ENCODE data around the gene FRRS1. TPM values are rescaled to one million over a fixed set of nuclear protein-coding genes. Genes with fewer than 3 reads are reported as not detected.

The FRRS1 gene
- total and polyA plus RNA-seq, 2 of the 4 experiments (the other 2 are of a cell fraction): 3.8 to 23.5 TPM

GRCh38 chr1:99781798-99782197, 15.4 kb upstream of the FRRS1 start:
- intact Hi-C loops (cut with micrococcal nuclease) (no loop called here), dilution Hi-C loops (cut with HindIII; ENCODE audit: low sequenced_read_pairs, unreplicated experiment) (no loop called here), in situ Hi-C loops (cut with MboI; ENCODE audit: low sequenced_read_pairs) (no loop called here)
- Histone ChIP-seq H4K20me1 (ENCODE audit: insufficient read depth, low read length) (no peaks in the 10 kb centered on the region), H3K18ac (ENCODE audit: low read depth, low read length) (no peak overlapping the region), H2AFZ (replicated peaks; ENCODE audit: low read length, poor library complexity) (no peak overlapping the region), H3K4me1 (ENCODE audit: control insufficient read depth, insufficient read depth, low read length) (no peaks in the 10 kb centered on the region), H2BK15ac (ENCODE audit: low read depth, low read length) (no peak overlapping the region), H3K36me3 (ENCODE audit: control insufficient read depth, insufficient read depth, low read length) (no peaks in the 10 kb centered on the region), H3K56ac (ENCODE audit: extremely low read depth, insufficient read depth, low read length) (no peak overlapping the region), H3K23ac (ENCODE audit: low read depth, low read length) (no peak overlapping the region), H3K14ac (replicated peaks; ENCODE audit: low read depth, low read length) (no peak overlapping the region), H4K91ac (ENCODE audit: insufficient read depth, low read depth, low read length) (no peak overlapping the region), H4K5ac (ENCODE audit: low read depth, low read length) (no peak overlapping the region), H3K79me1 (ENCODE audit: low read depth in 1 of 2, low read length in 2 of 2) (no peaks in the 10 kb centered on the region), H3K4me3 (ENCODE audit: insufficient read depth, low read depth, low read length) (no peak overlapping the region), H3K27me3 (ENCODE audit: control insufficient read depth, insufficient read depth, low read length) (peaks cover 3% of the 10 kb centered on the region; the same call in 1 of the 2 replicates), H4K8ac (ENCODE audit: low read depth in 2 of 2, low read length in 2 of 2) (no peak overlapping the region), H3K27ac (ENCODE audit: insufficient read depth, low read length) (no peak overlapping the region), H2BK20ac (ENCODE audit: low read depth, low read length) (no peak overlapping the region), H3K9me3 (ENCODE audit: control insufficient read depth, insufficient read depth, low read length) (no peaks in the 10 kb centered on the region), H3K4me2 (ENCODE audit: low read depth, low read length) (no peak overlapping the region), H2AK5ac (ENCODE audit: low read depth, low read length) (no peak overlapping the region), H2BK5ac (ENCODE audit: low read depth, low read length, poor library complexity, severe bottlenecking) (no peak overlapping the region), H3K4ac (ENCODE audit: low read depth, low read length) (no peak overlapping the region), H3K9me1 (ENCODE audit: insufficient read depth, low read length) (no peaks in the 10 kb centered on the region), H2AK9ac (replicated peaks; ENCODE audit: low read depth, low read length, poor library complexity) (no peak overlapping the region), H3K9ac (ENCODE audit: low read depth, low read length) (no peak overlapping the region), H2BK120ac (ENCODE audit: low read depth, low read length) (no peak overlapping the region)
- ATAC-seq (ENCODE audit: low read depth) (no peak), DNase-seq (no peak)
- WGBS, 2 experiments (ENCODE audit: extremely low coverage in 2 of 2, insufficient read length in 1 of 2): 60% methylated on average over 1 of the region's 3 CpGs; no CpG with 5 or more reads in 1 of the 2 experiments
- ChIA-PET CTCF (no interaction called here), POLR2A (ENCODE audit: unreplicated experiment) (interaction anchor here (0.6 kb wide), 1 partner anchor 16 kb away, joined by 3 read pairs; no protein-coding TSS in a partner anchor)
- TF ChIP-seq CEBPB (IDR thresholded peaks at IDR 0.05; ENCODE audit: low read depth, low read length): no peak
- TF ChIP-seq NFE2L2 (IDR thresholded peaks at IDR 0.05; ENCODE audit: low read depth, low read length): no peak
- no TSS peak for BruUV-seq (replicated peaks)

Measured in IMR-90 (cell line).